PC-3 (cell line): Measurements from ENCODE around the gene PCDH19. TPM values are rescaled to one million over a fixed set of nuclear protein-coding genes. Genes with fewer than 3 reads are reported as not detected.

Source experiments
- ATAC-seq: fragments of 200-7000 bp; cut with Tn5 transposase; 2 replicates; pipeline ENCODE4 v1.9.1; 2020; ENCODE audit warnings: mild to moderate bottlenecking, moderate library complexity
- BruUV-seq: library from RNA; stranded (reverse); fragments of 400-500 nt; replicated peaks from 2 replicates; lab custom pipeline; 2021; lab: Mats Ljungman, UMichigan
- CTCF ChIA-PET: fragments of 300-600 bp; sonication (Branson Sonifier 250); formaldehyde crosslinking; loops from one replicate; lab custom pipeline; 2022; ENCODE audit warnings: antibody characterized with exemption; lab: Charles Lee
- POLR2A ChIA-PET: fragments of 300-600 bp; sonication (Branson Sonifier 250); formaldehyde crosslinking; loops from one replicate; lab custom pipeline; 2022; ENCODE audit warnings: antibody characterized with exemption; ENCODE audit not compliant: unreplicated experiment; lab: Charles Lee
- DNase-seq: peaks from one replicate; pipeline ENCODE4 v3.0.0-alpha.2; 2015
- H2AFZ ChIP-seq: fragments of 300-600 bp; sonication (generic); 2 replicates; pipeline ENCODE4 v1.6.0; 2016; ENCODE audit warnings: antibody characterized with exemption, low read length
- H3F3A ChIP-seq: fragments of 300-600 bp; sonication (generic); one replicate; pipeline ENCODE4 v1.6.0; 2017; ENCODE audit warnings: antibody characterized with exemption, low read length, control low read depth, mild to moderate bottlenecking; ENCODE audit not compliant: unreplicated experiment
- H3K27ac ChIP-seq: fragments of 300-600 bp; sonication (generic); 2 replicates; pipeline ENCODE4 v1.5.1; 2016; ENCODE audit warnings: mild to moderate bottlenecking, low read length
- H3K27me3 ChIP-seq: fragments of 300-600 bp; sonication (generic); 2 replicates; pipeline ENCODE4 v1.6.1; 2016; ENCODE audit warnings: low read length, mixed read lengths
- H3K36me3 ChIP-seq: fragments of 300-600 bp; sonication (generic); 2 replicates; pipeline ENCODE4 v1.6.1; 2016; ENCODE audit warnings: low read depth, mixed run types, low read length, mixed read lengths
- H3K4me1 ChIP-seq: fragments of 300-600 bp; sonication (generic); 2 replicates; pipeline ENCODE4 v1.5.1; 2016; ENCODE audit warnings: low read length; ENCODE audit not compliant: insufficient read depth
- H3K4me2 ChIP-seq: fragments of 300-600 bp; sonication (generic); 2 replicates; pipeline ENCODE4 v1.6.0; 2016; ENCODE audit warnings: low read length
- H3K4me3 ChIP-seq: fragments of 300-600 bp; sonication (generic); 2 replicates; pipeline ENCODE4 v1.5.1; 2016; ENCODE audit warnings: mild to moderate bottlenecking, low read length, mixed read lengths
- H3K79me2 ChIP-seq: fragments of 300-600 bp; sonication (generic); 2 replicates; pipeline ENCODE4 v1.6.1; 2017; ENCODE audit warnings: low read length, mixed read lengths
- H3K9ac ChIP-seq: fragments of 300-600 bp; sonication (generic); 2 replicates; pipeline ENCODE4 v1.6.0; 2016; ENCODE audit warnings: mild to moderate bottlenecking, low read length
- H3K9me2 ChIP-seq: fragments of 300-600 bp; sonication (generic); replicated peaks from 2 replicates; pipeline ENCODE4 v1.6.1; 2016; ENCODE audit warnings: mixed run types, low read length, mixed read lengths
- H3K9me3 ChIP-seq: fragments of 300-600 bp; sonication (generic); 2 replicates; pipeline ENCODE4 v1.6.1; 2016; ENCODE audit warnings: low read length, mixed read lengths
- H4K20me1 ChIP-seq: fragments of 300-600 bp; sonication (generic); 2 replicates; pipeline ENCODE4 v1.6.1; 2016; ENCODE audit warnings: low read length, mixed read lengths
- EZH2 ChIP-seq: fragments of 300-600 bp; sonication (generic); IDR thresholded peaks from one replicate; pipeline ENCODE4 v1.6.1; 2017; ENCODE audit warnings: antibody characterized with exemption, mild to moderate bottlenecking, low read length; ENCODE audit not compliant: unreplicated experiment
- EZH2phosphoT487 ChIP-seq: fragments of 300-600 bp; sonication (generic); IDR thresholded peaks from 2 replicates; pipeline ENCODE4 v1.6.1; 2018; ENCODE audit warnings: mild to moderate bottlenecking, antibody characterized with exemption, low read length, borderline replicate concordance
- intact Hi-C: fragments of 100-400 bp; cut with micrococcal nuclease; formaldehyde crosslinking; loops from 2 replicates; pipeline ENCODE4 v1.9.0; 2023
- total RNA-seq: library from RNA; depleted of rRNA; stranded (reverse); fragments of >200 nt; gene quantifications from 2 replicates; pipeline ENCODE4 v1.2.3, GENCODE V29; 2014
- TF ChIP-seq, protein P1 (sequence below): fragments of 300-600 bp; sonication (generic); conservative IDR thresholded peaks from 2 replicates; pipeline ENCODE4 v1.5.1; 2017; ENCODE audit warnings: antibody characterized with exemption, low read depth, mild to moderate bottlenecking, low read length

The PCDH19 gene
- total RNA-seq, 1 experiment from 2014 or later: not detected

DNA sequence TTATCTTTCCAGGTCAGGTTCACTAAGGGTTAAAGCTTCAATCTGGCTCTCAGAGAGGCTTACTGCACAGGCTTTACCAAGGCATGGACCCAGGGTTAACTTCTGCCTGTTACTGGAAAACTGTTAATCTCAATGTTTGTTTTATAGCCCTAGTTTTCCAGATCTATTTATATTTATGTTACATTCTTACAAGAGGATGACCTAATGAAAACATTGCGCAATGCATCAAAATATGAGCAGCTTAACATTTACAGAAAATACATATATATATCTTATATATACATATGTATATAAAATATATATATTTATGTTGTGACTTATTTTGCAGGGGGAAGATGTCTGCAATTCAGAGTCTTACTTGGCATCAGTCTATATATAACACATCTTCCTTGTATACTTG is 112.3 kb downstream of the PCDH19 start:
- Histone ChIP-seq H3K9me2 (no peaks in the 10 kb centered on the region), H3F3A (no peaks in the 10 kb centered on the region), H2AFZ (no peak overlapping the region), H3K9me3 (no peaks in the 10 kb centered on the region), H3K4me1 (no peaks in the 10 kb centered on the region), H4K20me1 (no peaks in the 10 kb centered on the region), H3K36me3 (no peaks in the 10 kb centered on the region), H3K79me2 (no peaks in the 10 kb centered on the region), H3K4me2 (no peak overlapping the region), H3K4me3 (no peak overlapping the region), H3K27ac (no peak overlapping the region), H3K9ac (no peak overlapping the region), H3K27me3 (no peaks in the 10 kb centered on the region)
- DNase-seq (no peak), ATAC-seq (no peak)
- TF ChIP-seq, protein P1, sequence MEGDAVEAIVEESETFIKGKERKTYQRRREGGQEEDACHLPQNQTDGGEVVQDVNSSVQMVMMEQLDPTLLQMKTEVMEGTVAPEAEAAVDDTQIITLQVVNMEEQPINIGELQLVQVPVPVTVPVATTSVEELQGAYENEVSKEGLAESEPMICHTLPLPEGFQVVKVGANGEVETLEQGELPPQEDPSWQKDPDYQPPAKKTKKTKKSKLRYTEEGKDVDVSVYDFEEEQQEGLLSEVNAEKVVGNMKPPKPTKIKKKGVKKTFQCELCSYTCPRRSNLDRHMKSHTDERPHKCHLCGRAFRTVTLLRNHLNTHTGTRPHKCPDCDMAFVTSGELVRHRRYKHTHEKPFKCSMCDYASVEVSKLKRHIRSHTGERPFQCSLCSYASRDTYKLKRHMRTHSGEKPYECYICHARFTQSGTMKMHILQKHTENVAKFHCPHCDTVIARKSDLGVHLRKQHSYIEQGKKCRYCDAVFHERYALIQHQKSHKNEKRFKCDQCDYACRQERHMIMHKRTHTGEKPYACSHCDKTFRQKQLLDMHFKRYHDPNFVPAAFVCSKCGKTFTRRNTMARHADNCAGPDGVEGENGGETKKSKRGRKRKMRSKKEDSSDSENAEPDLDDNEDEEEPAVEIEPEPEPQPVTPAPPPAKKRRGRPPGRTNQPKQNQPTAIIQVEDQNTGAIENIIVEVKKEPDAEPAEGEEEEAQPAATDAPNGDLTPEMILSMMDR: no peak
- ChIA-PET POLR2A (no interaction called here), CTCF (no interaction called here)
- no TSS peak for BruUV-seq
- intact Hi-C loops: no loop called here

DNA sequence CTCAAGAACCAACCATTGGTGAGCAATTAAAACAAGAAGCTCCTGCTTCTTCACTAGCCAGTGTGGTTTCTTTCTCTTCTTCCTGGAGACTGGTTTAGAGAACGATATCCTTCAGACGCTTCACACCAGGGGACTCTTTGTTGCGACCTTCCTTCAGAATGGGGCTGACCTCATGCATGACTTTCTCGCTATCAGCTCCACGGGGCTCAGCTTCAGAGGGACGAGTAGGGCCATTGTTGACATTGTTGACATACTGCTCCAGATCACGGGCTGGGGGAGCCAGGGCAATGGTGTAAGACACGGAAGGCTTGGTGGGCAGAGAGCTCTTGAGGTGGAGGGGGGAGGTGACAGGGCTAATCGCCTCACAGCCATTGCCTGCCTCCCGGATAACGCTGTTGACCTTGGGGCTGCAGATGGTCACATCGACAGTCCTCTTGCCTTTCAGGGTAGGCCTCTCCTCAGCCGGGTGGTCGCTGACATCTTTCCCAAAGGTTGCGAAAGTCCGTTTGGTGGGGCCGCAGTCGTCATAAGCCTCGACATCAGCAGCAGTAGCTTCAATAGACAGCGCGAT is 113.8 kb downstream of the PCDH19 start:
- Histone ChIP-seq H4K20me1 (no peaks in the 10 kb centered on the region), H3K9me3 (no peaks in the 10 kb centered on the region), H3K79me2 (no peaks in the 10 kb centered on the region), H3K9ac (no peak overlapping the region), H3K27ac (no peak overlapping the region), H2AFZ (no peak overlapping the region), H3F3A (no peaks in the 10 kb centered on the region), H3K4me3 (no peak overlapping the region), H3K27me3 (no peaks in the 10 kb centered on the region), H3K4me2 (no peak overlapping the region), H3K4me1 (no peaks in the 10 kb centered on the region), H3K36me3 (no peaks in the 10 kb centered on the region), H3K9me2 (no peaks in the 10 kb centered on the region)
- ChIA-PET CTCF (no interaction called here), POLR2A (no interaction called here)
- TF ChIP-seq EZH2 (no peak), EZH2phosphoT487 (no peak)
- TF ChIP-seq, protein P1: no peak
- DNase-seq (no peak), ATAC-seq (no peak)
- intact Hi-C loops: no loop called here
- no TSS peak for BruUV-seq

DNA sequence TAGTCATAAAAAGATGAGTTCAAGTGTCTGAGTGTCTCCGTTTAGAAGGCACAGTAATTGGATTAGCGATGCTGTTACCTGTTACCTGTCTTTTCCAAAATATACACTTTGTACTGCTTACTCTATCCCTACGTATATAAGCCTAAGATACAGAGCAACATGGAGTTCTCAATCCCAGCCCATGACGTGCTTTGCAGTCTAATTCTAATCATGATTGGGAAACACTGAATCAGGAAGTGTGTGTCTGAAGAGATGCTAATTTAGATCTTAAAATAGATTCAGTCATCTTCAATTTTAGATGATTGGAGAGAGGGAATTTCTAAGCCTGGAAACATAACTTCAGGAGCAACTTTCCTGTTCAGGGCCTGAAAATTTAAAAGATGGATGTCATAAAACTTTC is 115.1 kb downstream of the PCDH19 start:
- no peaks in the 10 kb centered on the region for H4K20me1 ChIP-seq
- ATAC-seq (no peak), DNase-seq (no peak)
- no peaks in the 10 kb centered on the region for H3K9me2 ChIP-seq
- no peak overlapping the region for H3K4me3 ChIP-seq
- H2AFZ ChIP-seq: no peak overlapping the region
- no TSS peak for BruUV-seq
- no peaks in the 10 kb centered on the region for H3K4me1 ChIP-seq
- no peaks in the 10 kb centered on the region for H3K27me3 ChIP-seq
- H3K9ac ChIP-seq: no peak overlapping the region
- CTCF ChIA-PET: no interaction called here
- H3K9me3 ChIP-seq: no peaks in the 10 kb centered on the region
- POLR2A ChIA-PET: no interaction called here
- TF ChIP-seq EZH2 (no peak), EZH2phosphoT487 (no peak)
- TF ChIP-seq, protein P1: no peak
- no peak overlapping the region for H3K4me2 ChIP-seq
- no peaks in the 10 kb centered on the region for H3K36me3 ChIP-seq
- H3K79me2 ChIP-seq: no peaks in the 10 kb centered on the region
- H3K27ac ChIP-seq: no peak overlapping the region
- H3F3A ChIP-seq: no peaks in the 10 kb centered on the region
- intact Hi-C loops: no loop called here
